Measurements from ENCODE around the gene COL21A1. TPM values are rescaled to one million over a fixed set of nuclear protein-coding genes. Genes with fewer than 3 reads are reported as not detected.

COL21A1 gene
- total and polyA plus RNA-seq, 2 of the 13 experiments (the other 11 are each of a cell fraction or from before 2014, with no cell fraction given) = 0.13 TPM; not detected in 1

- TF ChIP-seq, protein P1, sequence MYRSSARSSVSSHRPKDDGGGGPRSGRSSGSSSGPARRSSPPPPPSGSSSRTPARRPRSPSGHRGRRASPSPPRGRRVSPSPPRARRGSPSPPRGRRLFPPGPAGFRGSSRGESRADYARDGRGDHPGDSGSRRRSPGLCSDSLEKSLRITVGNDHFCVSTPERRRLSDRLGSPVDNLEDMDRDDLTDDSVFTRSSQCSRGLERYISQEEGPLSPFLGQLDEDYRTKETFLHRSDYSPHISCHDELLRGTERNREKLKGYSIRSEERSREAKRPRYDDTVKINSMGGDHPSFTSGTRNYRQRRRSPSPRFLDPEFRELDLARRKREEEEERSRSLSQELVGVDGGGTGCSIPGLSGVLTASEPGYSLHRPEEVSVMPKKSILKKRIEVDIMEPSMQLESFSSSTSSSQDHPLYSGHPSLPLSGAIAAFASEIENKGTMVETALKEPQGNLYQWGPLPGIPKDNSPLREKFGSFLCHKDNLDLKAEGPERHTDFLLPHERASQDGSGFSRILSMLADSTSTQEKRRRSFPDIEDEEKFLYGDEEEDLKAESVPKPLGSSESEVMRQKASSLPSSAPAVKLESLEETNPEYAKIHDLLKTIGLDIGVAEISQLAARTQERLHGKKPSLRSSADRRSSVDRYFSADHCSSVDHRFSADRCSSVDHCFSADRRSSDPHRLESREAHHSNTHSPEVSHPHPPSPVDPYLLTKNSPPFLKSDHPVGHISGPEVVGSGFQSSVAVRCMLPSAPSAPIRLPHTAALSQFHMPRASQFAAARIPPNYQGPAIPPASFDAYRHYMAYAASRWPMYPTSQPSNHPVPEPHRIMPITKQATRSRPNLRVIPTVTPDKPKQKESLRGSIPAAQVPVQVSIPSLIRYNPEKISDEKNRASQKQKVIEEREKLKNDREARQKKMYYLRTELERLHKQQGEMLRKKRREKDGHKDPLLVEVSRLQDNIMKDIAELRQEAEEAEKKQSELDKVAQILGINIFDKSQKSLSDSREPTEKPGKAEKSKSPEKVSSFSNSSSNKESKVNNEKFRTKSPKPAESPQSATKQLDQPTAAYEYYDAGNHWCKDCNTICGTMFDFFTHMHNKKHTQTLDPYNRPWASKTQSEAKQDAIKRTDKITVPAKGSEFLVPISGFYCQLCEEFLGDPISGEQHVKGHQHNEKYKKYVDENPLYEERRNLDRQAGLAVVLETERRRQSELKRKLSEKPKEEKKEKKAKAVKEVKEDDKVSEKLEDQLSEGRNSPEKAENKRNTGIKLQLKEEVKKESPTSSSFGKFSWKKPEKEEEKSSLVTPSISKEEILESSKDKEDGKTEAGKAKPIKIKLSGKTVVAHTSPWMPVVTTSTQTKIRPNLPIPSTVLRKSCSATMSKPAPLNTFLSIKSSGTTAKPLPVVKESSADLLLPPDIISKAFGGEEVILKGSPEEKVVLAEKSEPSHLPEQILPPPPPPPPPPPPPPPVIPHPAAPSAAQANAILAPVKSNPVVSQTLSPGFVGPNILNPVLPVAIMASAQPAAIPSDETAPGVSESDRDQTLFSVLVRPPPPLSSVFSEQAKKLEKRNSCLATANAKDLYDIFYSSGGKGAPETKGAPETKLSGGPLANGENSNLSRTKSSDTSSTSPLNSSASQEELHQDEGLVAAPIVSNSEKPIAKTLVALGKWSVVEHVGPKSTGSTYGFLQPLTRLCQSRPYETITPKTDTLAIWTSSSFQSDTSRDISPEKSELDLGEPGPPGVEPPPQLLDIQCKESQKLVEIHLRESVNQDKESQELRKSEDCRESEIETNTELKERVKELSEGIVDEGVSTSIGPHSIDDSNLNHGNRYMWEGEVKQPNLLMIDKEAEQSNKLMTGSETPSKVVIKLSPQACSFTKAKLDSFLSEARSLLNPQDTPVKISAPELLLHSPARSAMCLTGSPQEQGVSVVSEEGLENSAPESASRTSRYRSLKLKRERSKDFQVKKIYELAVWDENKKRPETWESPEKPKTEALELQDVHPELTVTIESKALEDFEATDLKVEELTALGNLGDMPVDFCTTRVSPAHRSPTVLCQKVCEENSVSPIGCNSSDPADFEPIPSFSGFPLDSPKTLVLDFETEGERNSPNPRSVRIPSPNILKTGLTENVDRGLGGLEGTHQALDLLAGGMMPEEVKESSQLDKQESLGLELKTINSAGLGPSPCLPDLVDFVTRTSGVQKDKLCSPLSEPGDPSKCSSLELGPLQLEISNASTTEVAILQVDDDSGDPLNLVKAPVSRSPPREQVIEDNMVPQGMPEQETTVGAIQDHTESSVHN (CRISPR knock-in tag; IDR thresholded peaks at IDR 0.05) = no peak
Measured at GRCh38 chr6:56025795-56026194, 221.6 kb downstream of the COL21A1 start (continued).

DNA sequence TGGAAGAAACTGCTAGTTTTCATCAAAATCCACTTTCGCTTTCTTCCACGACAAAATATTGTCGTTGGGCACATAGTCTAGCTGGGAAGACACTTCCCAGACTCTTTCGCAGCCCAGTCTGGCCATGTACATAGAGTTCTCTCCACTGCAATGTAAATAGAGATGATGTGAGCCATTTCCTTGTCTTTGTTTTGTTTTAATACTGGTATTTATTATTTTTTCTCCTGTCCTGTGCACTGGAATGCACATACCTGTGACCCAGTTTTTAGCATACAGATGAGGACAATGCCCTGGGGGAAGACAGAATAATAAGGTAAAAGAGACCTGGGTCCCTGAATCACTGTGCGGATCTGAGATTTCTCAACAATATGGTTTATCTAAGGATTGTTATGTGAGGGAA is 222.4 kb downstream of the COL21A1 start:
- Histone ChIP-seq H2AFZ (ENCODE audit: low read length) (no peak overlapping the region), H3K4me1 (ENCODE audit: insufficient read depth, low read length) (no peaks in the 10 kb centered on the region), H3K36me3 (replicated peaks in 1 of 2; ENCODE audit: control insufficient read depth in 1 of 2, insufficient read depth in 2 of 2, low read length in 2 of 2) (no peaks in the 10 kb centered on the region), H4K20me1 (ENCODE audit: insufficient read depth, low read length) (no peaks in the 10 kb centered on the region), H3K9ac (ENCODE audit: insufficient read depth, low read depth, low read length) (no peak overlapping the region), H3K4me2 (ENCODE audit: low read depth, low read length) (no peak overlapping the region), H3K4me3 (replicated peaks in 1 of 3; ENCODE audit: insufficient read depth in 1 of 3, low read depth in 2 of 3, low read length in 3 of 3) (no peak overlapping the region), H3K79me2 (ENCODE audit: insufficient read depth, low read length) (no peaks in the 10 kb centered on the region), H3K27ac (ENCODE audit: extremely low read length, insufficient read depth, low read length) (no peak overlapping the region), H3K27me3 (ENCODE audit: control insufficient read depth in 1 of 2, insufficient read depth in 2 of 2, low read length in 2 of 2) (no peaks in the 10 kb centered on the region), H3K9me3 (ENCODE audit: low read length) (no peaks in the 10 kb centered on the region)
- DNase-seq (ENCODE audit: low spot score) (no peak), ATAC-seq (no peak), FAIRE-seq (no peak)
- in situ Hi-C loops (cut with HindIII; ENCODE audit: extremely low pct_ligation_motif_present, low pct_unique_long_range_greater_than_20kb) = no loop called here
- POLR2A ChIA-PET = no interaction called here
- intact Hi-C loops (cut with micrococcal nuclease; ENCODE audit: unreplicated experiment) = no loop called here
- CTCF ChIA-PET (ENCODE audit: low intra/inter-chr PET ratio, low total read pairs) = no interaction called here
- no TSS peak for BruUV-seq (replicated peaks)
- 30% methylated on average over 5 of the region's 5 CpGs for WGBS (ENCODE audit: low lambda C conversion rate)
- no peak for TF ChIP-seq SMARCE1 (IDR thresholded peaks at IDR 0.05; ENCODE audit: borderline replicate concordance)
- TF ChIP-seq PLRG1 (conservative IDR thresholded peaks at IDR 0.05) = no peak
- no peak for TF ChIP-seq HOXD1 (CRISPR knock-in tag; IDR thresholded peaks at IDR 0.05)
- no peak for TF ChIP-seq PHF20 (CRISPR knock-in tag; IDR thresholded peaks at IDR 0.05)
- TF ChIP-seq ZMAT3 (CRISPR knock-in tag; conservative IDR thresholded peaks at IDR 0.05) = no peak
- TF ChIP-seq ZNF552 (CRISPR knock-in tag; IDR thresholded peaks at IDR 0.05; ENCODE audit: borderline replicate concordance) = no peak
- no peak for TF ChIP-seq IRF9 (CRISPR knock-in tag; IDR thresholded peaks at IDR 0.05; ENCODE audit: borderline replicate concordance)
- no peak for TF ChIP-seq RFXAP (CRISPR knock-in tag; IDR thresholded peaks at IDR 0.05; ENCODE audit: borderline replicate concordance)
- TF ChIP-seq, protein P2, sequence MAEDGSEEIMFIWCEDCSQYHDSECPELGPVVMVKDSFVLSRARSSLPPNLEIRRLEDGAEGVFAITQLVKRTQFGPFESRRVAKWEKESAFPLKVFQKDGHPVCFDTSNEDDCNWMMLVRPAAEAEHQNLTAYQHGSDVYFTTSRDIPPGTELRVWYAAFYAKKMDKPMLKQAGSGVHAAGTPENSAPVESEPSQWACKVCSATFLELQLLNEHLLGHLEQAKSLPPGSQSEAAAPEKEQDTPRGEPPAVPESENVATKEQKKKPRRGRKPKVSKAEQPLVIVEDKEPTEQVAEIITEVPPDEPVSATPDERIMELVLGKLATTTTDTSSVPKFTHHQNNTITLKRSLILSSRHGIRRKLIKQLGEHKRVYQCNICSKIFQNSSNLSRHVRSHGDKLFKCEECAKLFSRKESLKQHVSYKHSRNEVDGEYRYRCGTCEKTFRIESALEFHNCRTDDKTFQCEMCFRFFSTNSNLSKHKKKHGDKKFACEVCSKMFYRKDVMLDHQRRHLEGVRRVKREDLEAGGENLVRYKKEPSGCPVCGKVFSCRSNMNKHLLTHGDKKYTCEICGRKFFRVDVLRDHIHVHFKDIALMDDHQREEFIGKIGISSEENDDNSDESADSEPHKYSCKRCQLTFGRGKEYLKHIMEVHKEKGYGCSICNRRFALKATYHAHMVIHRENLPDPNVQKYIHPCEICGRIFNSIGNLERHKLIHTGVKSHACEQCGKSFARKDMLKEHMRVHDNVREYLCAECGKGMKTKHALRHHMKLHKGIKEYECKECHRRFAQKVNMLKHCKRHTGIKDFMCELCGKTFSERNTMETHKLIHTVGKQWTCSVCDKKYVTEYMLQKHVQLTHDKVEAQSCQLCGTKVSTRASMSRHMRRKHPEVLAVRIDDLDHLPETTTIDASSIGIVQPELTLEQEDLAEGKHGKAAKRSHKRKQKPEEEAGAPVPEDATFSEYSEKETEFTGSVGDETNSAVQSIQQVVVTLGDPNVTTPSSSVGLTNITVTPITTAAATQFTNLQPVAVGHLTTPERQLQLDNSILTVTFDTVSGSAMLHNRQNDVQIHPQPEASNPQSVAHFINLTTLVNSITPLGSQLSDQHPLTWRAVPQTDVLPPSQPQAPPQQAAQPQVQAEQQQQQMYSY (CRISPR knock-in tag; IDR thresholded peaks at IDR 0.05) = no peak
- TF ChIP-seq ZNF790 (CRISPR knock-in tag; IDR thresholded peaks at IDR 0.05; ENCODE audit: borderline replicate concordance) = no peak

All from HepG2 (cell line).